Posterior cingulate gyrus (tissue), 11 donors: ENCODE data around the gene GCNT4.
"Not testable (repeated sequence)": the region's sequence is repeated elsewhere in the genome, so short reads cannot be mapped to it uniquely, and the experiment has no call there.

ENCODE experiments used
- DNase-seq, 10 donors: peaks; one replicate each; pipeline versions ENCODE4 v3.0.0 to v3.0.0-alpha.2; 2020 to 2021; ENCODE audit warnings: mixed read lengths in 3 of 10
- intact Hi-C: fragments of 100-400 bp; cut with DNase I; formaldehyde crosslinking; loops from one replicate; pipeline ENCODE4 v1.15.1; 2023

GCNT4 gene, protein sequence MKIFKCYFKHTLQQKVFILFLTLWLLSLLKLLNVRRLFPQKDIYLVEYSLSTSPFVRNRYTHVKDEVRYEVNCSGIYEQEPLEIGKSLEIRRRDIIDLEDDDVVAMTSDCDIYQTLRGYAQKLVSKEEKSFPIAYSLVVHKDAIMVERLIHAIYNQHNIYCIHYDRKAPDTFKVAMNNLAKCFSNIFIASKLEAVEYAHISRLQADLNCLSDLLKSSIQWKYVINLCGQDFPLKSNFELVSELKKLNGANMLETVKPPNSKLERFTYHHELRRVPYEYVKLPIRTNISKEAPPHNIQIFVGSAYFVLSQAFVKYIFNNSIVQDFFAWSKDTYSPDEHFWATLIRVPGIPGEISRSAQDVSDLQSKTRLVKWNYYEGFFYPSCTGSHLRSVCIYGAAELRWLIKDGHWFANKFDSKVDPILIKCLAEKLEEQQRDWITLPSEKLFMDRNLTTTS

DNA sequence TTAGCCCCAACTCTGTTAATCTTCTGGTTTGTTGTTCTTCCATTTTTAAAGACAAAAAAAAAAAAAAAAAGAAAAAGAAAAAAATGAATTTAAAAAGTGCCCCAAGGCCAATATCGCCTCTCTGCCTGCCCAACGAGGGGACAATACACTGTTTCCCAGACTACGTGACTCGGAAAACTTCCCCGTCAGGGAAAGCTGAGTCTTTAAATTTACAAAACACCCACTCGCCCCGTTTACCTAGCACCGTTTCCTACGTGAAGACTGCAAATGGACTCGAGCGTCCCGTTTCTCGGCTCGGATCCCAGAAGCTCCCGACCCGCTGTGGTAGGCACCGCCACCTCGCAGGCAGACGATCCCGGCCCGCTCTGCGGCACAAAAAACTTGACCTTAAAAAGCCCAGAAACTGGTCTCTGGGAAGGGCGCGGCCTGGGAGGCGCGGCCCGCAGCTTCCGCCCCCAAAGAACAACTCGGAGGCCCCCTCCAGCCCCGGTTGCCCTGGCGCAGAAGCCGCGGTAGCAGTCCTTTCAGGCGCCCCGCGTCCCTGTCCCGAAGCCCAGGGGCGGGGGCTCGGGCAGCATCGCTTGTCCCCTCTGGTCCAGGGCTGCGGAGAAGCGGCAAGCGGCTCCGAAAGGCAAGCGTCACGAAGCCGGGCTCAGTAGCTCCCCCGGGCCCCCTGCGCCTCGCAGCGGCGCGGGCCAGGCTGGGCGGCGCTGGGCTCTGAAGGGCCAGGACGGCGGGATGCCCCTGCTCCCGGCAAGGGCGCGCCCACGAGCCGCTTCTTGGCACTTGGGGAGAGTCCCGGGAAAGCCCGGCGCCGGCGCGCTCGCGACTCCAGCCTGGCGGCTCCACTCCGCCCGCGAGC is at the start of gene GCNT4:
Gene GCNT4, minus strand, starts transcription at position 367 of the 862 bp plus-strand sequence. CDS start 22,521 bp downstream, outside the sequence.
- DNase-seq = peak in 5 of 10 donors; percentile 29 to 89 (median 41)
- intact Hi-C loops = no loop called here

DNA sequence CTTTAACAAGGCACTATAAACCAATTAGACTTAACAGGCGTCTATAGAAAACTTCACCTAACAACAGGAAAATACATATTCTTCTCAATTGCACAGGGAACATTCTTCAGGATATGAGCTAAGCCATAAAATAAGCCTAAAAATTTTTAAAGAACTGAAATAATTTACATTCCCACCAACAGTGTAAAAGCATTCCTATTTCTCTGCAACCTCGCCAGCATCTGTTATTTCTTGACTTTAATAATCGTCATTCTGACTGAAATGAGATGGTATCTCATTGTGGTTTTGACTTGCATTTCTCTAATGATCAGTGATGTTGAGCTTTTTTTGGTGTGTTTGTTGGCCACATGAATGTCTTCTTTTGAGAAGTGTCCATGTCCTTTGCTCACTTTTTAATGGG is 43.6 kb upstream of the GCNT4 start:
- DNase-seq, intact Hi-C loops: not testable (repeated sequence)

DNA sequence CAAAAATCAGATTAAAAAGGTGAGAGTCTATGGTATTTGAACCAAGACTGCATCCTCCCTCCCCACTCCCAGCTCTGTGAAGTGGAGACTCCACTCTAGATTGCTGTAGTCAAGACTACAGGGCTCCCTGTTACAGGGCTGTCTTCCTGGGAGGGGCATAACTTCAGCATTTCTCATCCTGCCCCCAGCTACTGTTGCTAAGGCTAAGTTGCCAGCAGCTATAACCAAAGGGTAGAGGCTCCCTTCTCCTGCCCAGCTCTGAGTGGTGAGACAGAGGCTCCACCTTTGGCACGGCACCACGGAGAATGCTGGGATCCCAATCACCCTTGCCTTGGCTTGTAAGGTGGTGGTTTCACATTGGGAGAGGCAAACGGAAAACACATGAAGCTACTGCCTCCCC is 39.2 kb upstream of the GCNT4 start:
- intact Hi-C loops = no loop called here
- no peak for DNase-seq

DNA sequence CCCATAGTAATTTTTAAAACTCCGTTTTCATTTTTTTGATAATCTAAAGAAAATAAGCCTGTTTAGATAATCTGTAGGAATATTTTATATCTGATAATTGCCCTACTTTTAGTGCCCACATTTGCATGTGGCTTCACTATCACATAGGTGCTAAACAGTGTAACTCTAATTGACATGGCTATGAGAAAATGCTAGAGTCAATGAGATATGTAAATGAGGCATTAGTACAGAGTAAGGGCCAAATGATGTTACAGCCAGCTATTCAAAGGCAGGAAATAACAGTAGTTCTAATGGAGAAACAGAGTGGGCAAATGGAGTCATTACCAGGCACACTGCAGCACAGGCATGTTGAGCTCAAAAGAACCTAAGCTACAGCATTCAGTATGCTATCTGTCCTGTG is 37.3 kb upstream of the GCNT4 start:
- DNase-seq = no peak
- intact Hi-C loops = no loop called here

DNA sequence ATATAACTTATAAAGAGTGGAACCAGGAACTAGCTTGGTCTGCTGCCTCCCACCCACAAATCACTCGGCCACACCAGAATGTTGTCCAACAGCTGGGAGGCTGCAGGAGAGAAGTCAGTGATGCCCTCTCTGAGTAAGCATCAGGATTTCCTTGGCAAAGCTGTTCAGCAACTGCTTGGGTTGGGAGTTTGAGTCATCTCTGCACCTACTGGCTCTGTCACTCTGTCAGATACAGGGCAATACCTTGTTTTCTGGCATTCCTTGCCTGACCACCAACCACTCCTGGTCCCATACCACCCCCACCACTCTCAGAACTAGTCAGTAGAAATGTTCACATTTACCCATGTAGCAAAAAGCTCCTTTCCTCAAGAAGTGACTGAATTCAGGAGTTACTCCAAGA is 36.8 kb upstream of the GCNT4 start:
- intact Hi-C loops = no loop called here
- no peak for DNase-seq

DNA sequence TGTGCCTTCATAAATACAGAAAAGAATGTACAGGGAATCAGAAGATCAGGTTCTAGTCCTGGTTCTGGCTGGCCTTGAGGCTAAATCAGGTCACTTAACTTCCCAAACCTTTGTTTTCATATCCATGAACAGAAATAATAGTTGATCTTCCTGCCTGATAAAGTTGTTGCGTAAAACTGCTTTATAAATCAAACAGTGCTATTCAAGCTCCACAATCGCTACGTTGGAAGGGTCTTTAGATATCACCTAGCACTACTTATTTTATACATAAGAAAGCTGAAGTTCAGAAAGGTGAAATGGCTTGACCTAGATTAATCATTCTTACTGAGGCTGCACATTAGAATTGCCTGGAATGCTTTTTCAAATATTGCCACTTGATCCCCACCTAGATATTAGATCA is 36.3 kb upstream of the GCNT4 start:
- DNase-seq = no peak
- intact Hi-C loops = no loop called here

DNA sequence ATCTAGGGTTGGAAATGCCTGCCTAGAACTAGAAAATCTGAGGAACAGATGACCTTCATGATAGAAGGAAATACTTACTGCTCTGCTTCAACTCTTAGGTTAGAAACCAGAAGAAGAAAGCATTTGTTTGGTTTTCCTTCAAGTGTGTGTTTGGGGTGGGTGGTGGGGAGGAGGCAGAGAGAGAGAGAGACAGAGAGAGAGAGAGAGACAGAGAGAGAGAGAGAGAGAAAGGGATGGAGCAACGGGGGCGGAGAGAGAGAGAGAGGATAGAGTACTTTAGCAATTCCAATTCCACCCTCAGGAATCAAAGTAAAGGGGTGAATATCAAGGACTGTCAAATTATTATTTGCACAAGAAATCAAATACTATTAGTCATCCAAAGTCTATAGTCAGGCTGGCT is 29.2 kb upstream of the GCNT4 start:
- intact Hi-C loops = no loop called here
- no peak for DNase-seq

DNA sequence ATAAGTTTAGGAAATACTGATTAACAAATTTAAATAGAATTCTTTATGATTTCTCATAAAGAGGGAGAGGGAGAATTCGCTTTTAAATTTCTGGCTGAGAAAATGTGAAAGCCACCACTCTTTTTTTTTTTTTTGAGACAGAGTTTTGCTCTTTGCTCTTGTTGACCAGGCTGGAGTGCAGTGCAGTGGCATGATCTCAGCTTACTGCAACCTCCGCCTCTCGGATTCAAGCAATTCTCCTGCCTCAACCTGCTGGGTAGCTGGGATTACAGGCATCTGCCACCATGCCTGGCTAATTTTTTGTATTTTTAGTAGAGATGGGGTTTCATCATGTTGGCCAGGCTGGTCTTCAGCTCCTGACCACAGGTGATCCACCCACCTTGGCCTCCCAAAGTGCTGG is 27.0 kb upstream of the GCNT4 start:
- DNase-seq = not testable (repeated sequence)

DNA sequence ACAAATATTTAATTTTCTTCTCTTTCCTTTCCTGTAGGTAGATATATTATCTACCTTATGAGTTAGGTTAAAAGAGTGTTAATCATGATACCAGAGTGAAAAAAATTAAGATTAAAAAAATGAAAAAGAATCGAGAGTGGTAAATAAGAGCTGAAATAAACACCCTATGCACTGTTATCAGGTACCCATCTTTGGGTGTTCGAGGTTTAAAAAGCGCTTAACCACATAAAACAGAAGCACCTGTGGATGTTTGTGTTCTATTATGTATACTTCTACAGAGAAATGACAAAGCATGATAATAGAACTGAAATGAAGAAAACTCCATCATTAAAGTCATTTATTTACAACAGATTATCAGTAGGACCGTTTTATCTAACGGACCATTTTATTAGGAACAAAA is 25.7 kb upstream of the GCNT4 start:
- DNase-seq = no peak
- intact Hi-C loops = no loop called here

More for the DNA sequence above, 27.0 kb upstream of the GCNT4 start:
- intact Hi-C loops = not testable (repeated sequence)

DNA sequence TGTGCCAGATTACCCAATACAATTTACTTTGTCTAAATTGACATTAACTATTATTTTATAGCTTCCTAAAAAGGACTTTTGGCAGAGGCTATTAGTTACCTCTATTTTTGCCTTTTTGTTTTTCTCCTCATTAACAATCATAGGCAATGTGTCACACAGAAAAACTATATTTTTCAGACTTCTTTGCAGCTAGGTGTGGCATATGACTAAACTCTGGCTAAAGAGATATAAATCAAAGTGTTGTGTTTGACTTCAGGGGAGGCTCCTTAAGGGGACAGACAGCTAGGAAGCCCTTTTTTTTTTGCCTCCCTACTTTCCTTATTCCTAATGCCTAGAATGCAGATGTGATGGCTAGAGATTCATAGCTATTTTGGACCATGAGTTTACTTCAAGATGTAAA is 19.7 kb upstream of the GCNT4 start:
- no peak for DNase-seq
- intact Hi-C loops = no loop called here

DNA sequence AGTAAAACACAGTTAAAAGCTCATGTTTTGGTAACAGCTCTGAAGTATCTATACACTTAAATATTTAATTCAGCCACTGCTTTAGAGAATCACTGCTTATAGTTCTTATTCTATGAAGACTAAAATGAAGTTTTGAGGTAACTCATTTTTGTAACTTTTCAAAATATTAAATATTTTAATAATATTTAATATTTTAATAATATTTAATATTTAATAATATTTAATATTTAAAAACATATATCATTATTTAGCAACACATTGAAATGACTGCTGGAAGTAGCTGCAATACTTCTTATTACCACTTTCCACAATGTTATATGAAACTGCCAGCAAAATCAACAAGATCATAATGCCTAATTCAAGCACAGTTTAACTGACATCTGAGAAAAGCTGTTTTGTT is 18.7 kb upstream of the GCNT4 start:
- intact Hi-C loops = no loop called here

DNA sequence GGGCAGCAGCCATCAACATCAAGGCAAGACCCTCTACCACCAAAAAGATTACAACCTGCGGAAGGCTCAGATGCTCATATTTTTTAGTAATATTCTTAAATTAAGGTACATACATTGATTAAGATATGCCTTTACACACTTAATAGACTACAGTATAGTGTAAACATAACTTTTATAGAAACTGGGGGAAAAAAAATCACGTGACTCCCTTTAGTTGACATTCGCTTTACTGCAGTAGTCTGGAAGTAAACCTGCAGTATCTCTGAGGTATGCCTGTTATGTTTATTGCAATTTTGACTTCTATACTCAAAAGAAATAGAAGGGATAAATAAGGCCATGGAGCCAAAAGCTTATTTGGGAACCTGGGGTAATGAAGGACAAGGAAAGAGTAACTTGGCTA is 15.1 kb upstream of the GCNT4 start:
- intact Hi-C loops = no loop called here
- DNase-seq = no peak

More for the DNA sequence above, 18.7 kb upstream of the GCNT4 start:
- DNase-seq = no peak

DNA sequence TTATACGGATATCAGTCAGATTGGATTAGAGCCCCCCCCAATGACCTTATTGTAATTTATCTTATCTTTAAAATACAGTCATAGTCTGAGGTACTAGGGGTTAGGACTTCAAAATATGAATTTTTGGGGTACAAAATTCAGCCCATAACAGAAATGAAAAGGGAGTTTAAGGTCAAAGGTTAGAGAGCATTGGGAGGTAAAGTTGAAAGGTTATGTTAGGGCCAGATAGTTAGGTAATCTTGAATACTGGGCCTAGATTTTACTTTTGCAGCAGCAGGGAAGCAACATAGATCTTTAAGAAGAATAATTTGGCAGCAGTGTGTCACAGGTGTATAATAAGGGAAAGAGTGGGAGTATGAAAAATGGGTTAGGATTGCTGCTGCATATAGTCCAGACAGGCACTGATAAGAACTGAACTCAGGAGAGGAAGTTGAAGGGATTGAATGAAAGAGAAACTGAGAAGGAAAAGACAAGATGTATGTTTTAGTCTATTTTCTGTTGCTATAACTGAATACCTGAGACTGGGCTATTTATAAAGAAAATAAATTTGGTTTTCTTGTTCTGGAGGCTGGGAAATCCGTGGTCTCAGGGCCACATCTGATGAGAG is 10.7 kb upstream of the GCNT4 start:
- intact Hi-C loops = no loop called here
- DNase-seq = no peak

DNA sequence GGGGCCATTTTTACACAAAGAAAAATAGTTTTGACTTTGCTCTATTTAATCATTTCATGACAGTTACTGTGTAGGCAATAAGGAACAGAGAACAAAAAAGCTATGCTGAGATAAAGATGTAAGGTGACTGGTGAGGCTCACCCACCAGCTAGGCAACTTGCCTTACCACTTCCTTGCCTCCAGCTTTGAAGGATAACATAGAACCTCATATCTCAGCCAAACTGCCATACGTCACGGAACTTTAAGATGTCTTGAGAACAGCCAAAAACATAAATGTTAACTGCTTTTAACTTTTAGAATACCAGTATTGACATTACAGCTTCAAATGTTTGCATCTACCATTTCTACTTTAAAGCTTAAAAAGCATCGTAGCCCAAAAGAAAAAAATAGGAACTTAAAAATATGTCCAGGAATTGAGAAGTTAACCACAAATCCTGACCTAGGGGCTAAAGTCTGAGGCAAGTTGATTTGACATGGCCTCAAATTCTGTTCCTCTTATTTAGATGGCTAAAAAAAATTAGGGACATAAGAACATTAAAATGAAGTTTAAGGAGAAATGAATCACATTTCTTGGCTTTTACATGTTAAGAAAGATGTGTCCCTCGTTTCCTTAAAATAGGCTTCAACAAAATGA is 7.7 kb upstream of the GCNT4 start:
- intact Hi-C loops = no loop called here
- no peak for DNase-seq

DNA sequence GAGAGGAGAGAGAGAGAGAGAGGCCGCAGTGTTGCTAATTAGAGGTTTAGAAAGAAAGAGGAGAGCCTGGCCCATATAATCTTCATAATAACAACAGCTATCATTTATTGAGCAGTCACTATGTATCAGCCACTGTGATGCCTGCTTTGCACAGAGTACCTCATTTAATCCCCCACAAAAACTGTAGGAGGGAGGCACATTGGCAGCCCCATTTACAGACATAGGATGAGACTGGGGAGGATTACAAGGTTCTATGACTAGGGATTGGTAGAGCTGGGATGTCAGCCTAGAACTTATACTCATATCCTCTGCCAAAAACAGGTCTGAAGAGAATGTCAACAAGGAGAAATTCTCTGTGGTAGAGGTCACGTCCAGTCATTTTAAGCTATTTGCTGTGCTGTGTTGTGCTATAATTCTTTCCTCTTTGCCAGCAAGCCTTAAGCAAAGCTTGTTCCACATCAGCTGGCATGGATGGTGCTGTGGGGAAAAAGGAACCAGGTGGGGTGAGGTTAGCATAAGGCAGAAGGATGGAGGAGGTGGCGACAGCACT is 6.7 kb upstream of the GCNT4 start:
- no peak for DNase-seq
- intact Hi-C loops = no loop called here

DNA sequence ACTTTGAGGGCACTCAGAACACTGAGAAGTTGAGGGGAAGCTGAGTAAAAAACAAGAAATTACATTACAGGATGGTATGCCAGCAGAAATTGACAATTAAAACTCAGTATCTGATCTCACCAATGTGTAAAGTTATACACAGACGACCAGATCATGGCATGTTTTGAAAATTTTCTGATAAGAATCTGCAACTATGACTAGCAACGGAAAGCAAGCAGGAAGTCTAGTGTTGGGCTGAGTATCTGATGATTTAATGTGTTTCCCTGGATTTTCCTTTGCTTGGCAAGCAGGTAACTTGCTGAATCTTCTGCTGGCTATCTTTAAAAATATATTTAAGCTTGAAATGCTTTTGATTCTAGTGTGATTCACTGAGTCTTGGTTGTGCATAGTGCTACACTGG is 5.2 kb upstream of the GCNT4 start:
- no peak for DNase-seq
- intact Hi-C loops = no loop called here

DNA sequence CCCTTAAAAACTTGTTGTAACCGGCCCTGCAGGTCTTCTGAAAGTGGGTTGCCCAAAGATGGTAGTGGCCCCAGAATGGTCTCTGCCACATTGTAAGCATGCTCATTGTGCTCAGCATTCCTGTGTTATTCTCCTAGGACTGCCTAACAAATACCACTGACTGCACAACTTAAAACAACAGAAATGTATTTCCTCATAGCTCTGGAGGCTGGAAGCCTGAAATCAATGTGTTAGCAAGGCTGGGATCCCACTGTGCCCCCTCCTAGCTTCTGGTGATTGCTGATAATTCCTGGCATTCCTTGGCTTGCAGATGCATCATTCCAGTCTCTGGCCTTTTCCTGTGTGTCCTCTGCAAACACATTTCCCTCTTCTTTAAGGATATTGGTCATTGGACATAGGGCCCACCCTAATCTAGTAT is 3.4 kb upstream of the GCNT4 start:
- intact Hi-C loops = no loop called here
- no peak for DNase-seq

DNA sequence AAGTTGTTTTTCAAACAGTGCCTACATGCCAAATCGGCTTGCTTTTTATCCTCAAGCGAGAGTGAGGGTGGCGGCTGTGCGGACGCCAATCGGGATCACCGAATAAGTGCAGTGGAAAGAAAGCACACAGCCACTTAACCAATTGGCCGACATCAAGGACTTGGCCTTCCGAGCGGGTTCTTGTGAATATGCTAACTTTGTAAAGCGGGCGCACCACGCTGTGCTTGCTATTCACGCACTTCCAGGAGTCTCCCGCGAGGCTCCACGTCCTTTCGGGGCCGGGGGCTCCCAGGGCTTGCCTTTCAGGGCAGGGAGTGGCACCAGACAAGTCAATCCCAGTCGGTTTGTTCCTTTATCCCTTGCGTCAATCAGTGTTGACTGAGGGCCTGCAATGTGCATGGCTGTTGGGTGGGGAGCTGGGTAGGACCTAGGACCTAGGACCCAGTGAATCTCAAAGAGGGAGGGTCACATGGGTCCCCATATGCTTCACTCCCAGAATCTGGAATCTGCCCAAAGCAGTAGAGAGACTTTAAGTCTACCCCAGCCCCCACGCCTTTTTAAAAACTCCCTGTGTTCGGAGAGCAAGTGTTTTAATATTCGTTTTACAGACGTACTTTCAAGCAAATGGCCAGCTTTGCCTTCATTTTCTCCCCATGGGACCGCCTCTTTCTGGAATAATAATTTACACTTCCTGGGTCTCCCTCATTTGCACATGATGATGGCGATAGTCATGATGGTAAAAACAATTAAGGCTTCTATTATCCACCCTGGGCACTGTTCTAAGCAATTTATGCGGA is 2.0 kb upstream of the GCNT4 start:
- DNase-seq = peak in 2 of 10 donors; percentile 20 to 33
- intact Hi-C loops = no loop called here

DNA sequence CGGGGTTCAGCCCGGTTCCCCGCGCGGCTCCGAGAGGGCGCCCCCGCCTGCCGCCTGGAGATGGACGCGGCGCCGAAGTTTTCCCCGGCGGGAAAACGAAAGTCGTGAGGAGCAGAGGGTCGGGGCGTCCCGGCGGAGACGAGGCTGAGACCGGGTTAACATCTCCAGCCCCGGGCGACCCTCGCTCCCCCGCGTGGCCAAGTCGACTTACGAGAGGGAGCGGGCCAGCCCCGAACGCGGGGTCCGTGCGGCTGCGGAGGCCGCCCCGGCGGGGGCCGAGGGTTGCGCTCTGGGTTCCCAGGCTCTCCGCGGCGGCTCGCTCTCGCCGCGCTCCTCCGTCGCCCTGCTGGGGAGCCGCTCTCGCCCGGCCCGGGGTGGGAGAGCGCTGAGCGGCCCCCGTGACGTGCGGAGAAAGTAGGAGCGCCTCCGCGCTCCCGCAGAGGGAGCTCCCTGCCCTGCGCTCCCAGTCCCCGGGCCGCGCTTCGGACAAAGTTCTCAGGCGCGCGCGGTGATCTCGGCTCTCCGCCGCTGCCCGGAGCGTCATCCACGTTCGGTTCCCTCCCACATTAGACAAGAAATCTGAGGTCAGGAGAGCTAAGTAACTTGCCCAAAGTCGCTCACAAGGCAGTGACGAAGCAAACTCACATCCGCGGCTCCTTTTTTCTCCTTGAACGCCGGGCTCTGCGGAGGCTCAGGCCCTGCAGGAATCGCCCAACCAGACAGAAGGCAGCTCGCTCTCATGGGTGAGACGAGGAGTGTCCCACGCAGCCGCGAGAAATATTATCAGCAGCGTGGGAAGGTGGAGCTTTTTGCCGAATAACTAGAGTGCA is 1.2 kb upstream of the GCNT4 start:
- DNase-seq = peak in 8 of 10 donors; percentile 29 to 90 (median 44)

More for the DNA sequence above, 1.2 kb upstream of the GCNT4 start:
- intact Hi-C loops = no loop called here
